HG02623 (cell line): ENCODE results near the gene ATG4A.

ENCODE experiments used
- ATAC-seq: cut with Tn5 transposase; IDR thresholded peaks from one replicate; pipeline ENCODE4 v1.9.1; 2021; ENCODE audit warnings: moderate library complexity; ENCODE audit not compliant: unreplicated experiment

ATG4A gene

GRCh38 chrX:108168961-108169740 is 77.6 kb downstream of the ATG4A start:
- no peak for ATAC-seq

GRCh38 chrX:108169768-108170167 is 78.2 kb downstream of the ATG4A start:
- ATAC-seq = no peak

GRCh38 chrX:108171671-108172070 is 80.1 kb downstream of the ATG4A start:
- ATAC-seq = no peak

- ATAC-seq = no peak
Observed at GRCh38 chrX:108173874-108174273, 82.3 kb downstream of the ATG4A start.

GRCh38 chrX:108177351-108178142 is 86.0 kb downstream of the ATG4A start:
- ATAC-seq = no peak

GRCh38 chrX:108178143-108178498 is 86.5 kb downstream of the ATG4A start:
- ATAC-seq = no peak

GRCh38 chrX:108186811-108187210 is 95.2 kb downstream of the ATG4A start:
- no peak for ATAC-seq

- ATAC-seq = no peak
Observed at GRCh38 chrX:108198420-108198819, 106.8 kb downstream of the ATG4A start.

- no peak for ATAC-seq
Observed at GRCh38 chrX:108199041-108199440, 107.5 kb downstream of the ATG4A start.

GRCh38 chrX:108199691-108200090 is 108.1 kb downstream of the ATG4A start:
- ATAC-seq = no peak

- ATAC-seq = no peak
Observed at GRCh38 chrX:108203540-108203939, 112.0 kb downstream of the ATG4A start.
